H9 (cell line): Measurements from ENCODE around the gene ANKIB1. TPM values are rescaled to one million over a fixed set of nuclear protein-coding genes. Genes with fewer than 3 reads are reported as not detected.

Experiments
- DNase-seq: peaks from one replicate; pipeline ENCODE4 v3.0.0-alpha.2; 2017
- H2AFZ ChIP-seq: one replicate; pipeline ENCODE4 v1.6.1; 2013; ENCODE audit warnings: mild to moderate bottlenecking, low read length, control low read depth, moderate library complexity
- H2AK5ac ChIP-seq: 2 replicates; pipeline ENCODE4 v1.6.1; 2013; ENCODE audit warnings: low read length, control low read depth, mixed read lengths; ENCODE audit not compliant: insufficient read length
- H2BK120ac ChIP-seq: one replicate; pipeline ENCODE4 v1.6.1; 2013; ENCODE audit warnings: low read depth, mild to moderate bottlenecking, low read length, control low read depth, inconsistent platforms; ENCODE audit not compliant: poor library complexity, severe bottlenecking
- H2BK12ac ChIP-seq: 2 replicates; pipeline ENCODE4 v1.6.1; 2013; ENCODE audit warnings: low read length, control low read depth, mixed read lengths, low read depth; ENCODE audit not compliant: insufficient read length
- H2BK15ac ChIP-seq: 2 replicates; pipeline ENCODE4 v1.6.1; 2013; ENCODE audit warnings: low read depth, low read length, control low read depth
- H2BK20ac ChIP-seq: one replicate; pipeline ENCODE4 v1.6.1; 2013; ENCODE audit warnings: low read depth, mild to moderate bottlenecking, low read length, control low read depth, inconsistent platforms; ENCODE audit not compliant: poor library complexity, severe bottlenecking
- H2BK5ac ChIP-seq: 2 replicates; pipeline ENCODE4 v1.6.1; 2013; ENCODE audit warnings: low read length, control low read depth, mixed read lengths; ENCODE audit not compliant: insufficient read length
- H3K14ac ChIP-seq: 2 replicates; pipeline ENCODE4 v1.6.1; 2013; ENCODE audit warnings: low read length, control low read depth; ENCODE audit not compliant: insufficient read depth
- H3K18ac ChIP-seq: 2 replicates; pipeline ENCODE4 v1.6.1; 2013; ENCODE audit warnings: low read depth, mild to moderate bottlenecking, mixed read lengths, low read length, control low read depth; ENCODE audit not compliant: insufficient read length
- H3K23ac ChIP-seq: 2 replicates; pipeline ENCODE4 v1.6.1; 2013; ENCODE audit warnings: low read length, control low read depth, mixed read lengths, low read depth; ENCODE audit not compliant: insufficient read length
- H3K23me2 ChIP-seq: 2 replicates; pipeline ENCODE4 v1.6.1; 2013; ENCODE audit warnings: low read depth, mild to moderate bottlenecking, mixed read lengths, low read length, control low read depth; ENCODE audit not compliant: insufficient read length, poor library complexity, severe bottlenecking
- H3K27ac ChIP-seq: 2 replicates; pipeline ENCODE4 v1.5.1; 2013; ENCODE audit warnings: low read length, control low read depth, mixed read lengths, low read depth; ENCODE audit not compliant: insufficient read length
- H3K27me3 ChIP-seq: 2 replicates; pipeline ENCODE4 v1.6.1; 2013; ENCODE audit warnings: low read length, control low read depth, inconsistent platforms; ENCODE audit not compliant: insufficient read depth
- H3K4ac ChIP-seq: 2 replicates; pipeline ENCODE4 v1.6.1; 2013; ENCODE audit warnings: low read depth, mild to moderate bottlenecking, control low read depth, inconsistent platforms, low read length, moderate library complexity
- H3K4me1 ChIP-seq: 2 replicates; pipeline ENCODE4 v1.6.1; 2013; ENCODE audit warnings: low read length, control low read depth, inconsistent platforms; ENCODE audit not compliant: insufficient read depth
- H3K4me2 ChIP-seq: 2 replicates; pipeline ENCODE4 v1.6.1; 2013; ENCODE audit warnings: low read length, control low read depth, mixed read lengths; ENCODE audit not compliant: insufficient read length, insufficient read depth
- H3K56ac ChIP-seq: 2 replicates; pipeline ENCODE4 v1.6.1; 2013; ENCODE audit warnings: low read depth, mild to moderate bottlenecking, mixed read lengths, low read length, control low read depth; ENCODE audit not compliant: insufficient read length
- H3K79me1 ChIP-seq: 2 replicates; pipeline ENCODE4 v1.6.1; 2013; ENCODE audit warnings: low read depth, mild to moderate bottlenecking, moderate library complexity, low read length, control low read depth, inconsistent platforms; ENCODE audit not compliant: insufficient read depth, poor library complexity, severe bottlenecking
- H3K79me2 ChIP-seq: 2 replicates; pipeline ENCODE4 v1.6.1; 2013; ENCODE audit warnings: low read length, control low read depth, inconsistent platforms; ENCODE audit not compliant: insufficient read depth
- H3K9ac ChIP-seq: 2 replicates; pipeline ENCODE4 v1.6.1; 2013; ENCODE audit warnings: low read length, control low read depth, mixed read lengths; ENCODE audit not compliant: insufficient read length; ENCODE audit errors: extremely low read depth
- H3K9me3 ChIP-seq: one replicate; pipeline ENCODE4 v1.6.1; 2013; ENCODE audit warnings: low read depth, low read length, inconsistent platforms; ENCODE audit not compliant: control insufficient read depth
- H3T11ph ChIP-seq: one replicate; pipeline ENCODE4 v1.6.1; 2013; ENCODE audit warnings: mild to moderate bottlenecking, low read length, control low read depth, inconsistent platforms
- H4K20me1 ChIP-seq: one replicate; pipeline ENCODE4 v1.6.1; 2013; ENCODE audit not compliant: control insufficient read depth, insufficient read length, insufficient read depth
- H4K5ac ChIP-seq: 2 replicates; pipeline ENCODE4 v1.6.1; 2013; ENCODE audit warnings: low read depth, mild to moderate bottlenecking, mixed read lengths, low read length, control low read depth; ENCODE audit not compliant: insufficient read length
- H4K8ac ChIP-seq: replicated peaks from 2 replicates; pipeline ENCODE4 v1.6.1; 2013; ENCODE audit warnings: low read length, control low read depth, mixed read lengths, low read depth; ENCODE audit not compliant: insufficient read length
- H4K91ac ChIP-seq: 2 replicates; pipeline ENCODE4 v1.6.1; 2013; ENCODE audit warnings: low read depth, mild to moderate bottlenecking, moderate library complexity, mixed read lengths, low read length, control low read depth; ENCODE audit not compliant: insufficient read length
- H3K27ac Mint-ChIP-seq, 3 experiments: 2 replicates in 2 of 3; 3 replicates in 1 of 3; pipeline ENCODE4 v1.8.0; 2020 to 2021; ENCODE audit warnings: mixed read lengths in 3 of 3, mild to moderate bottlenecking in 1 of 3, moderate library complexity in 1 of 3
- H3K27me3 Mint-ChIP-seq: 2 replicates; pipeline ENCODE4 v1.8.0; 2021; ENCODE audit warnings: low read depth, mild to moderate bottlenecking, moderate library complexity, mixed read lengths
- H3K36me3 Mint-ChIP-seq, 3 experiments: 2 replicates in 2 of 3; 3 replicates in 1 of 3; pipeline ENCODE4 v1.8.0; 2020 to 2021; ENCODE audit warnings: low read depth in 3 of 3, mixed read lengths in 3 of 3; ENCODE audit not compliant: insufficient read depth in 1 of 3
- H3K4me1 Mint-ChIP-seq, 2 experiments: 2 replicates each; pipeline ENCODE4 v1.8.0; 2020; ENCODE audit warnings: mixed read lengths in 2 of 2
- H3K4me3 Mint-ChIP-seq, 2 experiments: 2 replicates in 1 of 2; 3 replicates in 1 of 2; pipeline ENCODE4 v1.8.0; 2020 to 2021; ENCODE audit warnings: mild to moderate bottlenecking in 2 of 2, mixed read lengths in 2 of 2, moderate library complexity in 1 of 2
- H3K9me3 Mint-ChIP-seq, 2 experiments: 2 replicates in 1 of 2; 3 replicates in 1 of 2; pipeline ENCODE4 v1.8.0; 2020; ENCODE audit warnings: mild to moderate bottlenecking in 2 of 2, mixed read lengths in 2 of 2, moderate library complexity in 1 of 2
- total RNA-seq: library from RNA; stranded (reverse); gene quantifications from 2 replicates; pipeline ENCODE4 v1.2.1, GENCODE V29; 2021
- TF ChIP-seq, protein P1 (sequence below): fragments of 200-600 bp; sonication (generic); conservative IDR thresholded peaks from 3 replicates; pipeline ENCODE4 v1.8.0; 2021; ENCODE audit warnings: antibody characterized with exemption, mild to moderate bottlenecking

Gene ANKIB1
- total RNA-seq, 1 experiment from 2014 or later, result 42.0 TPM

DNA sequence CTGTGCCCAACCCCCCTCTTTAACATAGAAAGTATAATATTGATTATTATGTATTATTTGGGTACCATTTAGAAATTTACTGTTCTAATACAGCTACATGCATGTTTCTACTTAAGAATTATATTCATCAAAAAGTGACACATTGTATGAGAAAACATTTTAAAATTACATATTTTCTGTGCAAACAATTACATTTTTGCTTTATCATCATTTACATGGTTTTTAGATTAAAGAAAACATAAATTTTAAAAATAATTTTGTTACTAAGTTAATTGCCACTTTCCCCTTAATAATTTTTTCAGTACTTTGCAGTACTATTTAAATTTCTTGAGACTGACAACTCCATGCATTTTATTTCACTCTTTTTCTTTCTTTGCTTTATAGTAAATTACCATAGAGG lies 106.2 kb downstream of the ANKIB1 start:
- Histone ChIP-seq H3K4me1 (no peaks in the 10 kb centered on the region), H3K23me2 (no peaks in the 10 kb centered on the region), H3T11ph (no peak overlapping the region), H3K14ac (no peak overlapping the region), H2AK5ac (no peak overlapping the region), H2BK15ac (no peak overlapping the region), H2BK12ac (no peak overlapping the region), H2BK5ac (no peak overlapping the region), H3K56ac (no peak overlapping the region), H3K27me3 (no peaks in the 10 kb centered on the region), H3K79me2 (no peaks in the 10 kb centered on the region), H4K20me1 (no peaks in the 10 kb centered on the region), H3K79me1 (no peaks in the 10 kb centered on the region), H3K27ac (no peak overlapping the region), H2BK20ac (no peak overlapping the region), H3K4ac (no peak overlapping the region), H4K5ac (no peak overlapping the region), H2BK120ac (no peak overlapping the region), H3K23ac (no peak overlapping the region), H4K8ac (no peak overlapping the region), H4K91ac (no peak overlapping the region), H3K9ac (no peak overlapping the region), H3K4me2 (no peak overlapping the region), H3K18ac (no peak overlapping the region), H3K9me3 (no peaks in the 10 kb centered on the region), H2AFZ (no peak overlapping the region)
- H3K27me3 Mint-ChIP-seq, result no peaks in the 10 kb centered on the region
- no peaks in the 10 kb centered on the region for H3K9me3 Mint-ChIP-seq
- no peak overlapping the region for H3K27ac Mint-ChIP-seq
- H3K4me3 Mint-ChIP-seq, result no peak overlapping the region
- peaks cover 4 to 26% (median 5%) of the 10 kb centered on the region in 3 experiments; a peak in 4 of 7 replicates for H3K36me3 Mint-ChIP-seq
- TF ChIP-seq, protein P1, sequence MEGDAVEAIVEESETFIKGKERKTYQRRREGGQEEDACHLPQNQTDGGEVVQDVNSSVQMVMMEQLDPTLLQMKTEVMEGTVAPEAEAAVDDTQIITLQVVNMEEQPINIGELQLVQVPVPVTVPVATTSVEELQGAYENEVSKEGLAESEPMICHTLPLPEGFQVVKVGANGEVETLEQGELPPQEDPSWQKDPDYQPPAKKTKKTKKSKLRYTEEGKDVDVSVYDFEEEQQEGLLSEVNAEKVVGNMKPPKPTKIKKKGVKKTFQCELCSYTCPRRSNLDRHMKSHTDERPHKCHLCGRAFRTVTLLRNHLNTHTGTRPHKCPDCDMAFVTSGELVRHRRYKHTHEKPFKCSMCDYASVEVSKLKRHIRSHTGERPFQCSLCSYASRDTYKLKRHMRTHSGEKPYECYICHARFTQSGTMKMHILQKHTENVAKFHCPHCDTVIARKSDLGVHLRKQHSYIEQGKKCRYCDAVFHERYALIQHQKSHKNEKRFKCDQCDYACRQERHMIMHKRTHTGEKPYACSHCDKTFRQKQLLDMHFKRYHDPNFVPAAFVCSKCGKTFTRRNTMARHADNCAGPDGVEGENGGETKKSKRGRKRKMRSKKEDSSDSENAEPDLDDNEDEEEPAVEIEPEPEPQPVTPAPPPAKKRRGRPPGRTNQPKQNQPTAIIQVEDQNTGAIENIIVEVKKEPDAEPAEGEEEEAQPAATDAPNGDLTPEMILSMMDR, result no peak
- no peaks in the 10 kb centered on the region for H3K4me1 Mint-ChIP-seq
- no peak for DNase-seq
